ENCODE results near the gene URB2. TPM values are rescaled to one million over a fixed set of nuclear protein-coding genes. Genes with fewer than 3 reads are reported as not detected.
A peak's percentile ranks its signal among the peaks of the same experiment; 100 is the strongest.
"Not testable (repeated sequence)": the region's sequence is repeated elsewhere in the genome, so short reads cannot be mapped to it uniquely, and the experiment has no call there.

The URB2 gene
- 27.8 and 31.8 TPM in 2 replicates for total RNA-seq (2014; rRNA removed; shearing (Covaris generic))
- polyA plus RNA-seq (2015; cell fraction: cytosol; rRNA removed): 12.6 and 12.7 TPM in 2 replicates
- polyA plus RNA-seq (2015; cell fraction: nucleus; rRNA removed): 24.5 and 25.6 TPM in 2 replicates

DNA sequence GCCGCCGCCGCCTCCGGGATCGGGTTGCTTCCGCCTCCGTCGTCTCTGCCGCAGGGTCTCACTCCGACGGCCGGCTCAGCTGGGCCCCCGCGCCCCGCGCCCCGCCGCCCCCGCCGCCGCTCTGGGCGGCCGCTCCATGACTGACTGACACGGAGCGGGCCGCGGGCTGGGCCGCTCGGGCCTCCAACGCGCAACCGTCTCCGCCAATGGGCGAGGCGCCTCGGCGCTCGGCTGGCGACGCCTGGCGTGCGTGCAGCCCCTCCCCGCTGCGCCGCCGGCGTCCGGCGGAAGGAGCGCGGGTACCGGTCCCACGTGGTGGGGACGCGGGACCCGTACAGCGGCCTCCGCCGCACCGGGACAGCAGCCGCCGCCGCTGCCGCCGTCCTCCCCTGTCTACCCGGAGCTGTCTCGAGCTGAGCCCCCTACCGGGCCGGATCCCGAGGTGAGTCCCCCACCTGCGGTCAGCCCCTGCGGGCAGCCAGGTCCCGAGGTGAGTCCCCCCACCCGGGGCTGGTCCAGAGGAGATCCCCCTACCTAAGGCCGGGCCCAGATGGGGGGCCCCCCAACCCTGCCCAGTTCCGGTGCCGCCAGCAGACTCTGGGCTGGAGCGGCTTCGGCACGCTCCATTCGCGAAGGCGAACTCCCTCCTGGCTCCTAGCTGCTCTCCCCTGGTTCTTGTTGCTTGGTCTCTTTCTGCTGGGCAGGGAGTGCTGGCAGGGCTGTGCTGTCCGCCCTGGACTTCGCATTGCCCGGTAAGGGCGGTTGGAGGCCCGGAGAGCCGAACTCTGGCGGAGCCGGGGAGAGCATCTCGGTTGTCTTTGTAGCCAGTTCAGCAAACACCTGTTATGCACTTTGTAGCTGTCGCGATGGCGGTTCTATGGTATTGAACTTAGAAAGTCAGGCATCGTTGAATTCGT lies at the start of gene URB2, which contains the start of gene TAF5L:
URB2 (plus strand) TSS at position 333 of the 917 bp plus-strand sequence. CDS start 1,387 bp downstream, outside the sequence.
TAF5L (minus strand) TSS at position 208 of the 917 bp plus-strand sequence. CDS start 11,640 bp downstream, outside the sequence.
- peak; percentile 82 for DNase-seq (ENCODE audit: low read depth)

DNA sequence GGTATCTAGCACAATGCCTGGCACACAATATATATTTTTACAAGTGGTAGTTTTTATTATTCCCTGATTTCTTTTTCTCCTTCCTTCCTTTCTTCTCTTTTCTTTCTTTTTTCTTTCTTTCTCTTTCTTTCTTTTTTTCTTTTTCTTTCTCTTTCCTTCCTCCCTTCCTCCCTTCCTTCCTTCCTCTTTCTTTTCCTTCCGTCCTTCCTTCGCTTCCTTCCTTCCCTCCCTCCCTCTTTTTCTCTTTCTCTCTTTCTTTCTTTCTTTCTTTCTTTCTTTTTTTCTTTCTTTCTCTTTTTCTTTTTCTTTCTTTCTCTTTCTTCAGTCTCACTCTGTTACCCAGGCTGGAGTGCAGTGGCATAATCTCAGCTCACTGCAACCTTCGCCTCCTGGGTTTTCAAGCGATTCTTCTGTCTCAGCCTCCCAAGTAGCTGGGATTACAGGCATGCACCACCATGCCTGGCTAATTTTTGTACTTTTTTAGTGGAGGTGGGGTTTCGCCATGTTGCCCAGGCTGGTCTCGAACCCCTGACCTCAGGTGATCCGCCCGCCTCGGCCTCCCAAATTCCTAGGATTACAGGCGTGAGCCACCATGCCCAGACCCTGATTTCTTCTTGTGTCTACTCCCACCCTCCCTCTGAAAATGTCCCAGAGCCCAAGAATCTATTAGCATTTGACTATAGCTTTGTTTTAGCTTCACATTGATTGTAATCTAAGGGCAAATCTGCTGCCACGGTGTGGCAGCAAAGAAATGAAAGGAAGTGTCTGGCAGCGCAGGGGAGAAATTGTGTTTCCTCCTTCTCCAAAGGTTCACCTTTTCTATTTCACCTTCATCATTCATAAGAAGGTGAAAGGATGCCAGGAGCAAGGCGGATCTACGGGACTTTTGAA lies 47.6 kb upstream of the URB2 start:
- DNase-seq (ENCODE audit: low read depth): no peak

DNA sequence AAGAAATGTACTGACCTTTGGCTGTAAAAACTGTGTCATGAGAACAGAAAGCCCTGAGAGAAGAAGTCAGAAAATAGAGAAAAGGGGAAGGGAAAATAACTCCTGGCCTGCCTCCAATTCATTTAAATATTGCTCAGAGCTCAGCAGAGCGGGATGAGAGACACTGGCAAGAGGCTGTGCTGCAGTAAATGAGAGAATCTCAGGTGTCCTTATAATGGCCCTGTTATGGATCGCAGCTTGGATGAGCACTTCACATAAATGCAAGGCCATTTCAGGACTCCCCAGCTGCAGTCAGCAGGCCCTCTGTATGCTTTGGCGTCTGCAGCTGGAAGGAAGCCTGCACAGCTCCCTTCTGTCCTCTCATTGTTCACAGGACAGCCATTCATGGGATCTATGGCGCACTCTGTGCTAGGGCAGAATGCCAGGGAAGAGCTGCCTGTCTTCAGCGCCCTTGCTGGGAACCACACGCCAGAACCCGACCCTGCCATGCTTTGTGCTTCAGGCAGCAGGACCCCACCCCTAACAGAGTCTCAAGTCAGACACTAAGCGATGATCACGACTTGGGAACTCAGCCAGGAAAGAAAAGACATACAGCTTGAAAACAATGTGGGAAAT lies 46.9 kb upstream of the URB2 start:
- no peak for DNase-seq (ENCODE audit: low read depth)

DNA sequence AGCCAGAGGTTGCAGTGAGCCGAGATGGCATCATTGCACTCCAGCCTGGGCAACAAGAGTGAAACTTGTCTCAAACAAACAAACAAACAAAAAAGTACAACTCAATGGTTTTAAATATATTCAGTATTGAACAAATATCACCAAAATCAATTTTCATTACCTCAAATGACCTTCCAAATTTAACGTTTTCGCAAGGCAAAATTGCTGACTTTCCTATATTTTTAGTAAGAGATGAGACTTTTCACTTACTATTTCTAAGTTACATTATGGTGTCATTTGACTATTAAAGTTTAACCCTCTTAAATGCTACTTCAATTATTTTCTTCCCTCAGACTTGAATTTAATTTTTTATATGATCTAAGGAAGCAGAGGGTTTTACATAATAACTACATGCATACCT lies 44.6 kb upstream of the URB2 start:
- DNase-seq (ENCODE audit: low read depth): no peak

- no peak for DNase-seq (ENCODE audit: low read depth)
Measured at GRCh38 chr1:229582011-229582694, 43.9 kb upstream of the URB2 start.

GRCh38 chr1:229582715-229583114 lies 43.3 kb upstream of the URB2 start:
- DNase-seq (ENCODE audit: low read depth): no peak

GRCh38 chr1:229585338-229585737 lies 40.7 kb upstream of the URB2 start:
- no peak for DNase-seq (ENCODE audit: low read depth)

DNA sequence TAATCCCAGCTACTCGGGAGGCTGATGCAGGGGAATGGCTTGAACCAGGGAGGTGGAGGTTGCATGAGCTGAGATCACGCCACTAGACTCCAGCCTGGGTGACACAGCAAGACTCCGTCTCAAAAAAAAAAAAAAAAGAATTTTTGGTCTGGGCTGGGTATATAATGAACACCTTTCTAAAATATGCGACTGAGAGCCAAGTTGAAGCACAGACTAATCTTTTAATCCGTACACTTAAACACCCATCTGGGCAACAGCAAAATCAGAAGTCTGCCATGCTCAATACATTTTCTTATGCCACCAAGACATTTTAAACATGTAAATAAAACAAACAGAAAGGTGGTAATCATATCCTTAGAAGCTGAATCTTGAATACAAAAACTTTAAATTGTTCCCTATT lies 35.9 kb upstream of the URB2 start:
- DNase-seq (ENCODE audit: low read depth): no peak

- DNase-seq (ENCODE audit: low read depth): no peak
Measured at GRCh38 chr1:229593800-229594199, 32.2 kb upstream of the URB2 start.

GRCh38 chr1:229594227-229595008 lies 31.6 kb upstream of the URB2 start:
- DNase-seq (ENCODE audit: low read depth): no peak

DNA sequence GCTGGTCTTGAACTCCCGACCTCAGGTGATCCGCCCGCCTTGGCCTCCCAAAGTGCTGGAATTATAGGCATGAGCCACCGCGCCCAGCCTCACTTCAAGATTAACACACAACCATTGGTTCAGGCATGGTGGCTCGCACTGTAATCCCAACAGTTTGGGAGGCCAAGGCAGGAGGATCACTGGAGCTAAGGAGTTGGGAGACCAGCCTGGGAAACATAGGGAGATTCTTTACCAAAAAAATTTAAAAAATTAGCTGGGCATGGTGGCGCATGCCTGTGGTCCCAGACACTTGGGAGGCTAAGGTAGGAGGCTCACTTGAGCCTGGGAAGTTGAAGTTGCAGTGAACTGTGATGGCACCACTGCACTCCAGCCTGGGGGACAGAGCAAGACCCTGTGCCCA lies 30.2 kb upstream of the URB2 start:
- DNase-seq (ENCODE audit: low read depth): not testable (repeated sequence)

- no peak for DNase-seq (ENCODE audit: low read depth)
Measured at GRCh38 chr1:229596925-229597699, 28.9 kb upstream of the URB2 start.

DNA sequence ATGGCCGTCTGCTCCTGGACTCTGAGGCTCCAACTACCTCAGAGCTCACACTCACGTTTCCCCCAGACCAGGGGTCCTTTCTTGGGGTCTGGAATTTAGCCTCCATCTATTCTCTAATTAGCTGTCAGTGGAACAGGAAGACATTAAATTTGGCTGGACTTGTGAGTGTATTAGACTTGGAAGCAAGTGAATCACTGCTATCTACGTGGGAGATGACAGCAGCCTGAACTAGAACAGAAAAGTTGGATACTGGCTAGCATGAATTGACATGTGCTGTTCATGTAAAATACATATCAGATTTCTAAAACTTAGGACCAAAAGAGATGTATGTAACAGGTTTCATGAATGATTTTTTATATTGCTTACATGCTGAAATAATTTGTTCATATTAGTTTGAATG lies 28.2 kb upstream of the URB2 start:
- DNase-seq (ENCODE audit: low read depth): no peak

GRCh38 chr1:229599218-229599954 lies 26.7 kb upstream of the URB2 start:
- no peak for DNase-seq (ENCODE audit: low read depth)

DNA sequence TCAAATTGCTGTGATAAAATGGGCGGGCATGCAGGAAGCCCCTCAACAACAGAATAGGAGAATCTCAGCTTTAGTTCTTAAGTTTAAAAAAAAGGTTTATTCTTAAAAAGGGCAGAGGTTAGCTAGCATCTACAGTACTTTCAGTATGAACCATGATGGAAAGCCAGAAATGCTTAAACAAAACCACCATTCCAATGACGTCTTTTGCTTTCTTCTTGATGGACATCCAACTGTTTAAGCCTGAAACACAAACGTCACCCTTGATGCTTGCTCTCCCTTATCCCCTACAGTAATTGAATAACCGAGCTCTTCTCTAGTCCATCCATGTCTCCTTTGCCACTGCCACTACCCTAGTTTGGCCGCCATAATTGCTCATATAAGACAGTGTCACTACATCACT lies 25.8 kb upstream of the URB2 start:
- no peak for DNase-seq (ENCODE audit: low read depth)

DNA sequence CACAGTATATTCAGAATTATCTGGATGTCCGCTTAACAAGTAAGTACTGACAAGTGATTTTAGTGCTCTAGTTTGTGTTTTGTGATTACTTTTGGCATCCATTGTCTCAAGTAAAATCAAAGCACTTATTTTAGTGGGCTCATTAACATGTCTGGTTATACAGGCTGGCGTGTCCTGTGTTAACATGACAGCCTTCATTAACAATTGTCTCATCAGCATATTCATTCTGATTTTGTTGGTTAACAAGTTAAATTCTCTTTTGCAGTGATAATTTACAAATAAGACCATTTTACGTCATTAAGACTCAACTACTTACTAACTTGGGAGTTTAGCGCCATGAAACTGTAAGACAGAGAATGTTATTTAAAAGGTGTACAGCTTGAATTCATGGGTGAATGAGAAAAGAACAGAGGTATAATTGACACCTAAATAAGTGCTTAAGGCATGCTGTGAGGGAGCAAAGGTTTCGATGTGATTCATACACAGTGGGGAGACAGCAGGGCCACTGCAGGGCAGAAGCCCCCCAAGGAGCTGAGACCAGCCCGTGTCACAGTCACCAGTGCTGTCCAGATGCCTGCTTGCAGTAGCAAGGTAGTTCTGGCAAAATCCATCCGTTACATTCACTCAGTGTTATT lies 22.6 kb upstream of the URB2 start:
- DNase-seq (ENCODE audit: low read depth): no peak

- DNase-seq (ENCODE audit: low read depth): no peak
Measured at GRCh38 chr1:229607370-229607769, 18.7 kb upstream of the URB2 start.

DNA sequence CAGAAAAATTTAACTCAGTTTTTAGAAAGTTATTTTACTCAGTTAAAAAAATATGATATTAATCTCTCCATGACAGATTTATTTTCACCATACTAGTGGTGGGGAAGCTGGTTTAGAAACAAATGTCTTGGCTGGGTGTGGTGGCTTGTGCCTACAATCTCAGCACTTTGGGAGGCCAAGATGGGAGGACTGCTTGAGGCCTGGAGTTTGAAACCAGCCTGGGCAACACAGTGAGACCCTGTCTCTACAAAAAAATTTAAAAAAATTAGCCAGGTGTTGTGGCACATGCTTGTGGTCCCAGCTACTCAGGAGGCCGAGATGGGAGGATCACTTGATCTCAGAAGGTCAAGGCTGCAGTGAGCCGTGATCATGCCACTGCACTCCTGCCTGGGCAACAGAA lies 17.5 kb upstream of the URB2 start:
- DNase-seq (ENCODE audit: low read depth): no peak

Measured in HT1080 (cell line).